Colonic mucosa (tissue), 4 donors: ENCODE measurements around the gene CRYAB. TPM values are rescaled to one million over a fixed set of nuclear protein-coding genes. Genes with fewer than 3 reads are reported as not detected.
"Not testable (repeated sequence)": the region's sequence is repeated elsewhere in the genome, so short reads cannot be mapped to it uniquely, and the experiment has no call there.

ENCODE experiments used
- DNase-seq: peaks from one replicate; pipeline ENCODE4 v3.0.0-alpha.2; 2020
- H3K27ac ChIP-seq: fragments of 200-600 bp; one replicate; pipeline ENCODE4 v1.8.0; 2021
- H3K27me3 ChIP-seq: fragments of 200-600 bp; one replicate; pipeline ENCODE4 v1.8.0; 2021
- H3K36me3 ChIP-seq: fragments of 200-600 bp; one replicate; pipeline ENCODE4 v1.8.0; 2021
- H3K4me1 ChIP-seq: fragments of 200-600 bp; one replicate; pipeline ENCODE4 v1.8.0; 2021; ENCODE audit warnings: mild to moderate bottlenecking
- H3K4me3 ChIP-seq: fragments of 200-600 bp; one replicate; pipeline ENCODE4 v1.8.0; 2021
- H3K9ac ChIP-seq, 2 donors: one replicate each; pipeline ENCODE4 v1.7.0; 2013; ENCODE audit warnings: control low read depth in 2 of 2, low read depth in 2 of 2, low read length in 2 of 2
- H3K9me3 ChIP-seq: fragments of 200-600 bp; one replicate; pipeline ENCODE4 v1.8.0; 2021
- intact Hi-C: fragments of 100-400 bp; cut with DNase I; formaldehyde crosslinking; loops from one replicate; pipeline ENCODE4 v1.14.1; 2022
- total RNA-seq, 2 donors: library from RNA; stranded (reverse); fragmentation: NEBNext Ultra II Directional in 1 of 2; extraction: Animal tissue kit (Norgen Biotek cat#: 25700) in 1 of 2; gene quantifications; one replicate each; pipeline ENCODE4 v1.2.1, GENCODE V29; 2021
- TF ChIP-seq, protein P1 (sequence below): fragments of 200-600 bp; IDR thresholded peaks from one replicate; pipeline ENCODE4 v1.8.0; 2022; ENCODE audit warnings: antibody characterized with exemption, mild to moderate bottlenecking
- donor health status: healthy.
- donor health status: DM: no; HTN: no; CAD: no.
- donor health status: DM: no; HTN: no; CAD: no.

The CRYAB gene
- total RNA-seq, 2 donors from 2014 or later = 10.6 to 166 TPM

DNA sequence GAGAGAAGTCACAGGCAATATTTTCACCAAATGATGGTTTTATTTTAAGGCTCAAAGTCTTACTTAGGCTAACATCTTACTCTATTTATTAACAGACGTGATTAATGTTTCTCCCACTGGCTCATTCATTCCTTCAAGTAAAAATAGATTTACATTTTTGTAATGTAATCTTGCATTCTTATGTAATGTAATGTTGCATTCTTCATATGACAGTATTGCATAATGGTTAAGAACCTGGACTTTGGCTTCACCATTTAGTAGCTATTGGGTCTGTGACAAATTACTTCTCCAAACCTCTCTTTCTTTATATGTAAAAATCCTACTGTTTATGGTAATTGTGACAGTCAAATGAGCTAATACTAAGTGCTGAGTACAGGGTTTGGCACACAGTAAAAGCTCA, 22.3 kb upstream of the CRYAB start:
- H3K9ac ChIP-seq = no peak overlapping the region
- H3K4me3 ChIP-seq = no peak overlapping the region
- H3K36me3 ChIP-seq = no peaks in the 10 kb centered on the region
- H3K27ac ChIP-seq = no peak overlapping the region
- TF ChIP-seq, protein P1, sequence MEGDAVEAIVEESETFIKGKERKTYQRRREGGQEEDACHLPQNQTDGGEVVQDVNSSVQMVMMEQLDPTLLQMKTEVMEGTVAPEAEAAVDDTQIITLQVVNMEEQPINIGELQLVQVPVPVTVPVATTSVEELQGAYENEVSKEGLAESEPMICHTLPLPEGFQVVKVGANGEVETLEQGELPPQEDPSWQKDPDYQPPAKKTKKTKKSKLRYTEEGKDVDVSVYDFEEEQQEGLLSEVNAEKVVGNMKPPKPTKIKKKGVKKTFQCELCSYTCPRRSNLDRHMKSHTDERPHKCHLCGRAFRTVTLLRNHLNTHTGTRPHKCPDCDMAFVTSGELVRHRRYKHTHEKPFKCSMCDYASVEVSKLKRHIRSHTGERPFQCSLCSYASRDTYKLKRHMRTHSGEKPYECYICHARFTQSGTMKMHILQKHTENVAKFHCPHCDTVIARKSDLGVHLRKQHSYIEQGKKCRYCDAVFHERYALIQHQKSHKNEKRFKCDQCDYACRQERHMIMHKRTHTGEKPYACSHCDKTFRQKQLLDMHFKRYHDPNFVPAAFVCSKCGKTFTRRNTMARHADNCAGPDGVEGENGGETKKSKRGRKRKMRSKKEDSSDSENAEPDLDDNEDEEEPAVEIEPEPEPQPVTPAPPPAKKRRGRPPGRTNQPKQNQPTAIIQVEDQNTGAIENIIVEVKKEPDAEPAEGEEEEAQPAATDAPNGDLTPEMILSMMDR = no peak
- no peaks in the 10 kb centered on the region for H3K27me3 ChIP-seq
- no peak for DNase-seq
- no peaks in the 10 kb centered on the region for H3K9me3 ChIP-seq
- no peaks in the 10 kb centered on the region for H3K4me1 ChIP-seq
- intact Hi-C loops = loop anchor here (5.0 to 10.0 kb wide), 2 partner anchors 43 to 151 kb away; partner anchors contain the start of genes SDHD and TIMM8B

DNA sequence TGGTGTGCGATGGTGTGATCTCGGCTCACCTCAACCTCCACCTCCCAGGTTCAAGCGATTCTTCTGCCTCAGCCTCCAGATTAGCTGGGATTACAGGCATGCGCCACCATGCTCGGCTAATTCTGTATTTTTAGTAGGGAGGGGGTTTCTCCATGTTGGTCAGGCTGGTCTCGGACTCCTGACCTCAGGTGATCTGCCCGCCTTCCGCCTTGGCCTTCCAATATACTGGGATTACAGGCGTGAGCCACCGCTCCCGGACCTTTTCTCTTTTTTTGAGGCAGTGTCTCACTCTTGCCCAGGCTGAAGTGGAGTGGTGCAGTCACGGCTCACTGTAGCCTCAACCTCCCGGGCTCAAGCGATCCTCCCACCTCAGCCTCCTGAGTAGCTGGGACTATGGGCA, 21.6 kb upstream of the CRYAB start:
- not testable (repeated sequence) for DNase-seq, H3K27ac ChIP-seq, H3K36me3 ChIP-seq, H3K4me1 ChIP-seq, H3K9me3 ChIP-seq, H3K27me3 ChIP-seq, H3K9ac ChIP-seq, H3K4me3 ChIP-seq
- intact Hi-C loops = loop anchor here (5.0 to 10.0 kb wide), 2 partner anchors 44 to 152 kb away; partner anchors contain the start of genes SDHD and TIMM8B

DNA sequence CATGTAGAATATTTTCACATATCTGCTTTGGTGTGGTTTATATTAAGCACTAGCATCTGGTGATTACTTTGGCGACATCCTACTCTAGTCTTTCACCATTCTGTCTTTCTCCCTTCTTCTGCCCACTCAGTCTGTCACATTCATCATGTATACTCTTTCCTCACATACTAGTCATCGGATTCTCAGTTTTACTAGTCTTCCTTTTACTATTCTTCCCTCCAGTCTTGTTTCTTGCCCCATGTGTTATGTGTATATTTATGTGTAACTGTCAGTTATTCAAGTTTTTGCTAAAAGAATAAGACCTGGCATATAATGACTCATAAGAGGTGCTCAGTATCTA, 21.0 kb upstream of the CRYAB start:
- Histone ChIP-seq H3K27me3 (no peaks in the 10 kb centered on the region), H3K9me3 (no peaks in the 10 kb centered on the region), H3K4me3 (no peak overlapping the region), H3K9ac (no peak overlapping the region), H3K27ac (no peak overlapping the region), H3K4me1 (no peaks in the 10 kb centered on the region), H3K36me3 (no peaks in the 10 kb centered on the region)
- TF ChIP-seq, protein P1 = no peak
- intact Hi-C loops = loop anchor here (5.0 to 10.0 kb wide), 2 partner anchors 45 to 152 kb away; partner anchors contain the start of genes SDHD and TIMM8B
- no peak for DNase-seq

DNA sequence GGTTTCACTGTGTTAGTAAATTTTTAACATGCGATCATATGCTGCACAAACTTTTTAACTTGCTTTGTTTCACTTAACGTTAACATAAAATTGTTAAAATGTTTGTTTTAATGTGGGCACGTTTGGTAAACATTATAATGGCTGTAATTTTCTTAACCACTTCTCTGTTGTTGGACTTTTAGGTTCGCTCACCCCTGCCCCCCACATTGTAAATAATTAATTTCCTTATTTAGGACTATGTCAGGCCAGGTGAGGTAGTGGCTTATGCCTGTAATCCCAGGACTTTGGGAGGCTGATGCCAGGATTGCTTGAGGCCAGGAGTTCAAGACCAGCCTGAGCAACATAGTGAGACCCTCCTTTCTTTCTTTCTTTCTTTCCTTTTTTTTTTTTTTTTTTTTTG, 18.9 kb upstream of the CRYAB start:
- TF ChIP-seq, protein P1 = no peak
- H3K27me3 ChIP-seq = no peaks in the 10 kb centered on the region
- intact Hi-C loops = loop anchor here (5.0 to 10.0 kb wide), 2 partner anchors 47 to 154 kb away; partner anchors contain the start of genes SDHD and TIMM8B
- no peak overlapping the region for H3K4me3 ChIP-seq
- no peaks in the 10 kb centered on the region for H3K9me3 ChIP-seq
- H3K36me3 ChIP-seq = no peaks in the 10 kb centered on the region
- H3K9ac ChIP-seq = no peak overlapping the region
- DNase-seq = no peak
- H3K4me1 ChIP-seq = peaks cover 4% of the 10 kb centered on the region
- no peak overlapping the region for H3K27ac ChIP-seq

DNA sequence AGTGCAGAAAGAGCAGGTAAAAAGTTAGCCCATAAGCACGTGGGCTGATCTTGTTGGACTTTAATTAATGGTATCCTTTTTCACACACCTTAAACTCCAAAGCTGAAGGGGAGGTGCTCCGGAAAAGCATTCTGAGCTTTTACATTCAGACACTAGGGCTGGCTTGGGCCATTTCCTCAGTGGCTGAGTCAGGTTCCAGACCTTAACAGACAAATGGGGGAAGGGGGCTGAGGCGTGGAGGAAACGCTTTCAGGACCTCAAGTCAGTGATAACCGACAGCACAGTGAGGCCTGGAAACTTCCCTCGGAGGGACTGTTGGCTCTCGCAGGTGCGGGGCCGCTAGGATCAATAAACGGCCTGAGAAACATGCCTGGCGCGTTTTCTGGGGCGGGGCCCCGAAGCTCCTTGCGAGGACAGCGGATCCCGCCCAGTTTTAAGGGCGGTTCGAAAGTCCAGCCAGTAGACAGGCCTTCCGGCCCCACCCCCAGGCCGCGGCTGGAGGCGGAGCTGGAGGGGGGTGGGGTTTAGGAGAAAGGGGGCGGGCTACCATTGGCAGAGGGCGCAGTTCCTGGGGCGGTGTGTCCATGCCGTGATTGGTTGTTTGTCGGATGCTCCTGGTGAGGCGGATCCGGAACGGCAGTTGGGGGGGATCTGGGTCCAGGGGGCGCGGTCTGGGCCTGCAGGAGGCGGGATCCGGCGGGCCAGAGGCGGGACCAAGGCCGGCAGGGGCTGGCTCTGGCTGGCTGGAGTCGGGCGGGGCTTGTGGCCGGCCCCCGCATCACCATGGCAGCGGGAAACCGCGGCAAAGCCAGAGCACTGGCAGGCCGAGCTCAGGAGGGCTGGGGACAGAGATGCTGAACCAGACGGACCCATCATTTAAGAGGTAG, 15.2 kb upstream of the CRYAB start:
- Histone ChIP-seq H3K4me1 (peaks cover 4% of the 10 kb centered on the region), H3K27ac (peak overlapping the region; percentile 86), H3K27me3 (no peaks in the 10 kb centered on the region), H3K9ac (peak overlapping the region; percentile 69 to 73), H3K36me3 (no peaks in the 10 kb centered on the region), H3K9me3 (no peaks in the 10 kb centered on the region), H3K4me3 (peak overlapping the region; percentile 27)
- TF ChIP-seq, protein P1 = no peak
- peak; percentile 97 for DNase-seq
- intact Hi-C loops = no loop called here

DNA sequence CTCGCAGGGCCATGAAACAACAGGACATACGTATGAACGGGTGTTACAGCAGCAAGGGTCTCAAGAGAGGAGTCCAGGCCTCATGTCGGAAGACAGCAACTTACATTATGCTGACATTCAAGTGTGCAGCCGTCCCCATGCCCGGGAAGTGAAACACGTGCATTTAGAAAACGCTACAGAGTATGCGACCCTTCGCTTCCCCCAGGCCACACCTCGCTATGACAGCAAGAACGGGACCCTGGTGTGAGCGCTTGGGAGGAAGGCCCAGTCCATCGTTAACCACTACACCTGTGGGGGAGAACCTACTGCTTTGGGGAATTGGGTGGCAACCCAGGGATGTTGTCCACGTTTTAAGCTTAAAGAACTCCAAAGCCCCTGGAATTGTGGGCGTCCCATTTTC, 14.4 kb upstream of the CRYAB start:
- intact Hi-C loops = no loop called here
- TF ChIP-seq, protein P1 = no peak
- Histone ChIP-seq H3K27ac (peak overlapping the region; percentile 86), H3K9ac (peak overlapping the region in 1 of 2 donors; percentile 69), H3K4me1 (peaks cover 4% of the 10 kb centered on the region), H3K27me3 (no peaks in the 10 kb centered on the region), H3K36me3 (no peaks in the 10 kb centered on the region), H3K9me3 (no peaks in the 10 kb centered on the region), H3K4me3 (no peak overlapping the region)
- DNase-seq = no peak
